NK-92 (cell line): ENCODE results near the gene BCL3.
"Not testable (repeated sequence)": the region's sequence is repeated elsewhere in the genome, so short reads cannot be mapped to it uniquely, and the experiment has no call there.

Source experiments
- DNase-seq: peaks from one replicate; lab custom pipeline; 2025; ENCODE audit not compliant: unreplicated experiment; lab: John Stamatoyannopoulos, UW

The BCL3 gene

GRCh38 chr19:44757057-44757734 is 8.7 kb downstream of the BCL3 start:
- DNase-seq = no peak

GRCh38 chr19:44757735-44758505 is 9.4 kb downstream of the BCL3 start:
- DNase-seq = no peak

GRCh38 chr19:44758596-44758995 is 10.1 kb downstream of the BCL3 start:
- no peak for DNase-seq

GRCh38 chr19:44759083-44759804 is 10.7 kb downstream of the BCL3 start:
- no peak for DNase-seq

GRCh38 chr19:44762038-44762437 is 13.5 kb downstream of the BCL3 start:
- DNase-seq = no peak

- DNase-seq = no peak
These were observed 16.8 kb downstream of the BCL3 start for GRCh38 chr19:44765033-44765948.

GRCh38 chr19:44765949-44766335 is 17.4 kb downstream of the BCL3 start:
- no peak for DNase-seq

GRCh38 chr19:44767295-44768180 is 19.0 kb downstream of the BCL3 start:
- DNase-seq = no peak

GRCh38 chr19:44770550-44771257 is 22.2 kb downstream of the BCL3 start:
- DNase-seq = peak; percentile 90

- DNase-seq = not testable (repeated sequence)
These were observed 23.6 kb downstream of the BCL3 start for GRCh38 chr19:44772144-44772543.

GRCh38 chr19:44772959-44773358 is 24.5 kb downstream of the BCL3 start:
- no peak for DNase-seq

GRCh38 chr19:44775676-44776240 is 27.2 kb downstream of the BCL3 start:
- no peak for DNase-seq

GRCh38 chr19:44776402-44777096 is 28.0 kb downstream of the BCL3 start:
- DNase-seq = no peak

GRCh38 chr19:44777715-44778347 is 29.3 kb downstream of the BCL3 start, which contains the start of gene CBLC:
Gene CBLC (plus strand): TSS chr19:44777890. CDS start chr19:44777932, 42 bp downstream.
- DNase-seq = no peak

- DNase-seq = no peak
These were observed 30.6 kb downstream of the BCL3 start for GRCh38 chr19:44779150-44779549.

GRCh38 chr19:44781694-44782093 is 33.2 kb downstream of the BCL3 start:
- DNase-seq = not testable (repeated sequence)

- DNase-seq = no peak
These were observed 34.2 kb downstream of the BCL3 start for GRCh38 chr19:44782729-44783128.

GRCh38 chr19:44783545-44783944 is 35.0 kb downstream of the BCL3 start:
- DNase-seq = no peak
